HCT116 (cell line): ENCODE measurements around the gene CNTNAP5. TPM values are rescaled to one million over a fixed set of nuclear protein-coding genes. Genes with fewer than 3 reads are reported as not detected.

Experiments used
- ATAC-seq: fragments of 200-7000 bp; cut with Tn5 transposase; 2 replicates; pipeline ENCODE4 v1.9.1; 2020; ENCODE audit warnings: mild to moderate bottlenecking, moderate library complexity
- BruUV-seq: library from RNA; stranded (reverse); fragments of 400-500 nt; replicated peaks from 2 replicates; lab custom pipeline; 2021; lab: Mats Ljungman, UMichigan
- CTCF ChIA-PET: fragments of 300-600 bp; sonication (Branson Sonifier 250); formaldehyde crosslinking; loops from one replicate; lab custom pipeline; 2021; ENCODE audit warnings: antibody characterized with exemption; lab: Charles Lee
- POLR2A ChIA-PET: fragments of 300-600, 350-600 bp; sonication (Branson Sonifier 250); formaldehyde crosslinking; loops from one replicate; lab custom pipeline; 2021; ENCODE audit warnings: antibody characterized with exemption; lab: Charles Lee
- RAD21 ChIA-PET, 2 experiments: fragments of 300-600 bp; sonication (Branson Sonifier 250); formaldehyde crosslinking; loops; one replicate each; lab custom pipeline; 2023; ENCODE audit warnings: low total read pairs in 2 of 2; ENCODE audit not compliant: uncharacterized antibody in 2 of 2, unreplicated experiment in 2 of 2, low non-redundant PET in 1 of 2; lab: Charles Lee
- DNase-seq: peaks from one replicate; pipeline ENCODE4 v3.0.0-alpha.2; 2010; ENCODE audit warnings: low read depth, low spot score
- H2AFZ ChIP-seq: fragments of 200-600 bp; shearing (Covaris generic), sonication (generic); 2 replicates; pipeline ENCODE4 v1.6.1; 2017; ENCODE audit warnings: low read depth, mixed run types, mixed read lengths, antibody characterized with exemption, low read length; ENCODE audit not compliant: poor library complexity, severe bottlenecking
- H3K27ac ChIP-seq: 2 replicates; pipeline ENCODE4 v1.5.1; 2012; ENCODE audit warnings: low read depth, low read length
- H3K27me3 ChIP-seq: fragments of 200-600 bp; sonication (generic); 2 replicates; pipeline ENCODE4 v1.6.1; 2016; ENCODE audit warnings: mixed run types, low read length, mixed read lengths; ENCODE audit not compliant: insufficient read depth
- H3K36me3 ChIP-seq, 2 experiments: fragments of 200-500 bp in 1 of 2; fragments of 200-600 bp in 1 of 2; sonication (Bioruptor generic) in 1 of 2; sonication (generic) in 1 of 2; 2 replicates each; pipeline versions ENCODE4 v1.5.1 to v1.6.1; 2014 to 2016; ENCODE audit warnings: low read length in 2 of 2, inconsistent platforms in 1 of 2, mixed read lengths in 1 of 2, mixed run types in 1 of 2; ENCODE audit not compliant: insufficient read depth in 2 of 2, control insufficient read depth in 1 of 2
- H3K4me1 ChIP-seq, 2 experiments: fragments of 200-600 bp in 1 of 2; sonication (generic) in 1 of 2; 2 replicates each; pipeline versions ENCODE4 v1.5.1 to v1.6.1; 2012 to 2017; ENCODE audit warnings: low read length in 2 of 2, inconsistent platforms in 1 of 2, mild to moderate bottlenecking in 1 of 2, mixed read lengths in 1 of 2, mixed run types in 1 of 2, moderate library complexity in 1 of 2; ENCODE audit not compliant: insufficient read depth in 2 of 2, control insufficient read depth in 1 of 2
- H3K4me2 ChIP-seq: fragments of 200-600 bp; sonication (generic); 2 replicates; pipeline ENCODE4 v1.6.1; 2017; ENCODE audit warnings: mixed run types, low read length, mixed read lengths
- H3K4me3 ChIP-seq, 2 experiments: fragments of 200-600 bp in 1 of 2; sonication (generic) in 1 of 2; replicated peaks in 1 of 2; 2 replicates each; pipeline ENCODE4 v1.5.1; 2011 to 2016; ENCODE audit warnings: low read length in 2 of 2, control low read depth in 1 of 2, low read depth in 1 of 2, mild to moderate bottlenecking in 1 of 2, mixed read lengths in 1 of 2, mixed run types in 1 of 2
- H3K79me2 ChIP-seq: fragments of 200-600 bp; sonication (generic); 2 replicates; pipeline ENCODE4 v1.6.1; 2017; ENCODE audit warnings: mild to moderate bottlenecking, mixed run types, low read length, moderate library complexity, mixed read lengths; ENCODE audit not compliant: insufficient read depth
- H3K9ac ChIP-seq: fragments of 200-600 bp; sonication (generic); 2 replicates; pipeline ENCODE4 v1.6.1; 2016; ENCODE audit warnings: low read length, mixed read lengths
- H3K9me2 ChIP-seq: fragments of 200-600 bp; sonication (generic), shearing (Covaris generic); 2 replicates; pipeline ENCODE4 v1.6.1; 2017; ENCODE audit warnings: mixed run types, mild to moderate bottlenecking, moderate library complexity; ENCODE audit not compliant: insufficient read depth
- H3K9me3 ChIP-seq, 2 experiments: fragments of 200-500 bp in 1 of 2; fragments of 200-600 bp in 1 of 2; sonication (Bioruptor generic) in 1 of 2; sonication (generic) in 1 of 2; 2 replicates each; pipeline ENCODE4 v1.6.1; 2014 to 2017; ENCODE audit warnings: low read length in 2 of 2, mixed read lengths in 2 of 2, inconsistent platforms in 1 of 2, low read depth in 1 of 2, mild to moderate bottlenecking in 1 of 2, mixed run types in 1 of 2, moderate library complexity in 1 of 2; ENCODE audit not compliant: control insufficient read depth in 1 of 2, insufficient read depth in 1 of 2
- H4K20me1 ChIP-seq: fragments of 200-600 bp; sonication (generic), shearing (Covaris generic); 2 replicates; pipeline ENCODE4 v1.6.1; 2017; ENCODE audit warnings: mixed run types, mild to moderate bottlenecking, moderate library complexity; ENCODE audit not compliant: insufficient read depth
- ATF3 ChIP-seq: IDR thresholded peaks from 2 replicates; pipeline ENCODE4 v1.6.1; 2012
- CBX3 ChIP-seq: IDR thresholded peaks from 2 replicates; pipeline ENCODE4 v1.6.1; 2012; ENCODE audit warnings: low read depth
- EGR1 ChIP-seq: IDR thresholded peaks from 2 replicates; pipeline ENCODE4 v1.6.1; 2012; ENCODE audit warnings: low read depth
- ELF1 ChIP-seq: IDR thresholded peaks from 2 replicates; pipeline ENCODE4 v1.6.1; 2012; ENCODE audit warnings: low read depth, borderline replicate concordance
- EZH2 ChIP-seq: fragments of 200-600 bp; sonication (generic); IDR thresholded peaks from 2 replicates; pipeline ENCODE4 v1.6.1; 2017; ENCODE audit warnings: antibody characterized with exemption, mixed run types
- EZH2phosphoT487 ChIP-seq: fragments of 200-600 bp; IDR thresholded peaks from 2 replicates; pipeline ENCODE4 v1.6.1; 2018; ENCODE audit warnings: antibody characterized with exemption, borderline replicate concordance
- MAX ChIP-seq: IDR thresholded peaks from 2 replicates; pipeline ENCODE4 v1.6.1; 2012
- POLR2A ChIP-seq: IDR thresholded peaks from 2 replicates; pipeline ENCODE4 v1.7.0; 2011; ENCODE audit warnings: borderline replicate concordance; ENCODE audit not compliant: insufficient read depth, insufficient read length; ENCODE audit errors: extremely low read depth
- POLR2AphosphoS5 ChIP-seq: IDR thresholded peaks from 2 replicates; pipeline ENCODE4 v1.6.1; 2011; ENCODE audit warnings: mild to moderate bottlenecking, low read depth, low read length, moderate library complexity
- RAD21 ChIP-seq: IDR thresholded peaks from 2 replicates; pipeline ENCODE4 v1.6.1; 2012; ENCODE audit warnings: low read depth, mild to moderate bottlenecking
- REST ChIP-seq: IDR thresholded peaks from 2 replicates; pipeline ENCODE4 v1.6.1; 2012; ENCODE audit warnings: low read depth
- SP1 ChIP-seq: IDR thresholded peaks from 2 replicates; pipeline ENCODE4 v1.6.1; 2012; ENCODE audit warnings: low read depth
- YY1 ChIP-seq: IDR thresholded peaks from 2 replicates; pipeline ENCODE4 v1.6.1; 2011; ENCODE audit warnings: low read length, low read depth, moderate library complexity, mild to moderate bottlenecking; ENCODE audit not compliant: insufficient replicate concordance; ENCODE audit errors: extremely low read depth
- ZBTB33 ChIP-seq: IDR thresholded peaks from 2 replicates; pipeline ENCODE4 v1.6.1; 2011; ENCODE audit warnings: mild to moderate bottlenecking, low read length, moderate library complexity; ENCODE audit not compliant: insufficient replicate concordance; ENCODE audit errors: extremely low read depth
- intact Hi-C: fragments of 100-400 bp; cut with micrococcal nuclease; formaldehyde crosslinking; loops from 2 replicates; pipeline ENCODE4 v1.10.0; 2022
- total RNA-seq: library from RNA; stranded (reverse); gene quantifications from one replicate; pipeline ENCODE4 v1.2.1, GENCODE V29; 2021; ENCODE audit not compliant: unreplicated experiment

CNTNAP5 gene
- total RNA-seq, 1 experiment from 2014 or later, result not detected

GRCh38 chr2:124882423-124882822, 857.3 kb downstream of the CNTNAP5 start:
- BruUV-seq, result no TSS peak
- H3K36me3 ChIP-seq, result no peaks in the 10 kb centered on the region
- POLR2A ChIA-PET, result no interaction called here
- intact Hi-C loops, result no loop called here
- no peak overlapping the region for H3K9ac ChIP-seq
- CTCF ChIA-PET, result no interaction called here
- H3K4me3 ChIP-seq, result no peak overlapping the region
- H3K27ac ChIP-seq, result no peak overlapping the region
- TF ChIP-seq POLR2A, result no peak
- TF ChIP-seq, all 23 proteins: peak for 0
- H3K9me3 ChIP-seq, result peaks cover 13 to 19% of the 10 kb centered on the region in 2 experiments; a peak in 2 of 4 replicates
- RAD21 ChIA-PET, result no interaction called here
- no peaks in the 10 kb centered on the region for H3K4me1 ChIP-seq
- no peaks in the 10 kb centered on the region for H4K20me1 ChIP-seq
- H3K9me2 ChIP-seq, result no peaks in the 10 kb centered on the region
- DNase-seq (no peak), ATAC-seq (no peak)
- no peaks in the 10 kb centered on the region for H3K27me3 ChIP-seq
- H3K4me2 ChIP-seq, result no peak overlapping the region
- no peaks in the 10 kb centered on the region for H3K79me2 ChIP-seq
- H2AFZ ChIP-seq, result no peak overlapping the region

- Histone ChIP-seq H3K27me3 (no peaks in the 10 kb centered on the region), H3K4me3 (no peak overlapping the region), H3K4me1 (no peaks in the 10 kb centered on the region), H3K9ac (no peak overlapping the region), H3K27ac (no peak overlapping the region), H3K36me3 (no peaks in the 10 kb centered on the region), H3K9me2 (no peaks in the 10 kb centered on the region), H3K9me3 (peaks cover 13 to 18% of the 10 kb centered on the region in 2 experiments; a peak in 2 of 4 replicates), H4K20me1 (no peaks in the 10 kb centered on the region), H3K4me2 (no peak overlapping the region), H2AFZ (no peak overlapping the region), H3K79me2 (no peaks in the 10 kb centered on the region)
- POLR2A ChIA-PET, result no interaction called here
- RAD21 ChIA-PET, result no interaction called here
- TF ChIP-seq EZH2phosphoT487 (no peak), ELF1 (no peak), MAX (no peak), RAD21 (no peak), YY1 (no peak), POLR2AphosphoS5 (no peak), EZH2 (no peak), ZBTB33 (no peak), REST (no peak), SP1 (no peak), EGR1 (no peak), CBX3 (no peak), ATF3 (no peak)
- DNase-seq (no peak), ATAC-seq (no peak)
- intact Hi-C loops, result no loop called here
- BruUV-seq, result no TSS peak
- CTCF ChIA-PET, result no interaction called here
These were observed 858.5 kb downstream of the CNTNAP5 start for GRCh38 chr2:124883595-124883994.
